SU-DHL-6 (cell line): ENCODE data around the gene AGAP6.
"Not testable (repeated sequence)": the region's sequence is repeated elsewhere in the genome, so short reads cannot be mapped to it uniquely, and the experiment has no call there.

Source experiments
- H2AFZ ChIP-seq: fragments of 200-600 bp; sonication (generic); 2 replicates; pipeline ENCODE4 v1.6.1; 2014; ENCODE audit warnings: low read depth, mild to moderate bottlenecking, moderate library complexity, mixed read lengths, antibody characterized with exemption, low read length; ENCODE audit not compliant: severe bottlenecking
- H3F3A ChIP-seq: fragments of 200-600 bp; shearing (Covaris generic); 2 replicates; pipeline ENCODE4 v1.6.0; 2016; ENCODE audit warnings: antibody characterized with exemption, mild to moderate bottlenecking; ENCODE audit not compliant: insufficient read depth
- H3K27ac ChIP-seq: fragments of 200-600 bp; sonication (generic); 2 replicates; pipeline ENCODE4 v1.5.1; 2016; ENCODE audit warnings: low read depth, mild to moderate bottlenecking, low read length, moderate library complexity, mixed read lengths
- H3K27me3 ChIP-seq: fragments of 200-600 bp; sonication (generic), shearing (Covaris generic); 2 replicates; pipeline ENCODE4 v1.6.0; 2014; ENCODE audit warnings: mild to moderate bottlenecking, low read length
- H3K36me3 ChIP-seq: fragments of 200-600 bp; sonication (generic); 2 replicates; pipeline ENCODE4 v1.6.1; 2014; ENCODE audit warnings: mild to moderate bottlenecking, low read length, mixed read lengths
- H3K4me2 ChIP-seq: fragments of 300-600, 200-600 bp; shearing (Covaris generic), sonication (generic); 2 replicates; pipeline ENCODE4 v1.6.0; 2014; ENCODE audit warnings: low read length, low read depth, mild to moderate bottlenecking; ENCODE audit not compliant: poor library complexity, severe bottlenecking
- H3K4me3 ChIP-seq: fragments of 200-600 bp; sonication (generic); 2 replicates; pipeline ENCODE4 v1.5.1; 2014; ENCODE audit warnings: antibody characterized with exemption, low read length, mild to moderate bottlenecking, mixed read lengths; ENCODE audit not compliant: insufficient read depth, poor library complexity, severe bottlenecking
- H3K79me2 ChIP-seq: fragments of 200-600 bp; sonication (generic); 2 replicates; pipeline ENCODE4 v1.6.1; 2014; ENCODE audit warnings: mild to moderate bottlenecking, low read length, moderate library complexity; ENCODE audit not compliant: insufficient read depth
- H3K9ac ChIP-seq: fragments of 200-600 bp; sonication (generic); 2 replicates; pipeline ENCODE4 v1.7.0; 2014; ENCODE audit warnings: mild to moderate bottlenecking, low read length
- H3K9me2 ChIP-seq: fragments of 200-600 bp; sonication (generic); replicated peaks from 2 replicates; pipeline ENCODE4 v1.6.1; 2014; ENCODE audit warnings: low read length; ENCODE audit not compliant: insufficient read depth
- H3K9me3 ChIP-seq: fragments of 200-600 bp; sonication (generic); 2 replicates; pipeline ENCODE4 v1.6.1; 2014; ENCODE audit warnings: low read length, mixed read lengths; ENCODE audit not compliant: insufficient read depth
- H4K20me1 ChIP-seq: fragments of 200-600 bp; sonication (generic); 2 replicates; pipeline ENCODE4 v1.6.1; 2014; ENCODE audit warnings: low read depth, mild to moderate bottlenecking, antibody characterized with exemption, low read length, moderate library complexity, mixed read lengths
- CTCF ChIP-seq: fragments of 200-600 bp; sonication (generic); IDR thresholded peaks from one replicate; pipeline ENCODE4 v1.5.1; 2017; ENCODE audit warnings: antibody characterized with exemption, mild to moderate bottlenecking, low read length, moderate library complexity; ENCODE audit not compliant: insufficient read depth, poor library complexity, severe bottlenecking
- EZH2phosphoT487 ChIP-seq: fragments of 200-600 bp; sonication (generic), shearing (Covaris generic); conservative IDR thresholded peaks from 2 replicates; pipeline ENCODE4 v1.6.1; 2018; ENCODE audit warnings: mild to moderate bottlenecking, antibody characterized with exemption, low read length, moderate library complexity, mixed read lengths

AGAP6 gene

GRCh38 chr10:50025627-50026026 lies 37.4 kb downstream of the AGAP6 start:
- no peaks in the 10 kb centered on the region for H3K27me3 ChIP-seq
- TF ChIP-seq CTCF (no peak), EZH2phosphoT487 (no peak)
- no peak overlapping the region for H3K4me3 ChIP-seq

GRCh38 chr10:50027195-50027594 lies 39.0 kb downstream of the AGAP6 start:
- no peaks in the 10 kb centered on the region for H3K79me2 ChIP-seq
- no peaks in the 10 kb centered on the region for H3K9me2 ChIP-seq
- H3K9me3 ChIP-seq, result no peaks in the 10 kb centered on the region
- H3K36me3 ChIP-seq, result no peaks in the 10 kb centered on the region
- H3K27me3 ChIP-seq, result no peaks in the 10 kb centered on the region
- H3F3A ChIP-seq, result no peaks in the 10 kb centered on the region
- no peak overlapping the region for H3K9ac ChIP-seq
- no peak overlapping the region for H2AFZ ChIP-seq
- no peak for TF ChIP-seq CTCF
- TF ChIP-seq EZH2phosphoT487, result no peak
- no peak overlapping the region for H3K27ac ChIP-seq
- H3K4me3 ChIP-seq, result no peak overlapping the region
- H3K4me2 ChIP-seq, result no peak overlapping the region
- H4K20me1 ChIP-seq, result no peaks in the 10 kb centered on the region

More at GRCh38 chr10:50025627-50026026, 37.4 kb downstream of the AGAP6 start:
- Histone ChIP-seq H2AFZ (no peak overlapping the region), H3K27ac (no peak overlapping the region), H3K79me2 (no peaks in the 10 kb centered on the region), H4K20me1 (no peaks in the 10 kb centered on the region), H3K4me2 (no peak overlapping the region), H3K36me3 (no peaks in the 10 kb centered on the region), H3K9ac (no peak overlapping the region), H3K9me3 (no peaks in the 10 kb centered on the region), H3F3A (no peaks in the 10 kb centered on the region), H3K9me2 (no peaks in the 10 kb centered on the region)

- no peak overlapping the region for H3K4me3 ChIP-seq
- no peak overlapping the region for H3K27ac ChIP-seq
- H3K27me3 ChIP-seq, result no peaks in the 10 kb centered on the region
- H3K4me2 ChIP-seq, result no peak overlapping the region
- H3K9me3 ChIP-seq, result no peaks in the 10 kb centered on the region
- no peak for TF ChIP-seq CTCF
- TF ChIP-seq EZH2phosphoT487, result no peak
- H3F3A ChIP-seq, result no peaks in the 10 kb centered on the region
- no peak overlapping the region for H2AFZ ChIP-seq
- H3K79me2 ChIP-seq, result no peaks in the 10 kb centered on the region
- H3K9me2 ChIP-seq, result no peaks in the 10 kb centered on the region
- H3K9ac ChIP-seq, result no peak overlapping the region
- H4K20me1 ChIP-seq, result no peaks in the 10 kb centered on the region
- H3K36me3 ChIP-seq, result no peaks in the 10 kb centered on the region
These were observed 45.3 kb downstream of the AGAP6 start for GRCh38 chr10:50033481-50033880.

- not testable (repeated sequence) for H3K27ac ChIP-seq, H3K4me3 ChIP-seq, H3K4me2 ChIP-seq, H3K79me2 ChIP-seq, H2AFZ ChIP-seq, H3F3A ChIP-seq, H3K9ac ChIP-seq, H4K20me1 ChIP-seq, H3K36me3 ChIP-seq, H3K9me3 ChIP-seq, H3K9me2 ChIP-seq, H3K27me3 ChIP-seq
These were observed 47.1 kb downstream of the AGAP6 start for GRCh38 chr10:50035337-50035736.
